Endothelial cell of umbilical vein (primary cell): ENCODE measurements around the gene SYNM. TPM values are rescaled to one million over a fixed set of nuclear protein-coding genes. Genes with fewer than 3 reads are reported as not detected.
"Not testable (repeated sequence)": the region's sequence is repeated elsewhere in the genome, so short reads cannot be mapped to it uniquely, and the experiment has no call there.

Experiments used
- BruUV-seq: library from RNA; stranded (reverse); fragments of 400-500 nt; replicated peaks from 2 replicates; lab custom pipeline; 2021; lab: Mats Ljungman, UMichigan
- CTCF ChIA-PET: fragments of 300-600, 350-600 bp; sonication (Branson Sonifier 250); formaldehyde crosslinking; loops from one replicate; lab custom pipeline; 2021; ENCODE audit warnings: antibody characterized with exemption, inconsistent platforms; lab: Charles Lee
- POLR2A ChIA-PET: fragments of 300-600, 350-600 bp; sonication (Branson Sonifier 250); formaldehyde crosslinking; loops from one replicate; lab custom pipeline; 2021; ENCODE audit warnings: antibody characterized with exemption, inconsistent platforms; lab: Charles Lee
- DNase-seq: peaks from one replicate; pipeline ENCODE4 v3.0.0-alpha.2; 2011; ENCODE audit warnings: low read depth, low spot score
- FAIRE-seq: peaks from 2 replicates; lab custom pipeline; 2011; peaks lifted over from hg19 to GRCh38; lab: Jason Lieb, UNC
- H2AFZ ChIP-seq: 2 replicates; pipeline ENCODE4 v1.6.0; 2012; ENCODE audit warnings: low read depth, low read length, control low read depth, inconsistent platforms
- H3K27ac ChIP-seq: 2 replicates; pipeline ENCODE4 v1.5.1; 2011; ENCODE audit warnings: low read depth, mild to moderate bottlenecking, control low read depth, low read length, moderate library complexity; ENCODE audit not compliant: insufficient read depth
- H3K27me3 ChIP-seq, 2 experiments: 2 replicates each; pipeline versions ENCODE4 v1.6.0 to v1.6.1; 2011; ENCODE audit warnings: low read length in 2 of 2, mixed read lengths in 1 of 2; ENCODE audit not compliant: control insufficient read depth in 2 of 2, insufficient read depth in 2 of 2
- H3K36me3 ChIP-seq, 2 experiments: 2 replicates in 1 of 2; 3 replicates in 1 of 2; pipeline ENCODE4 v1.5.1; 2011; ENCODE audit warnings: low read length in 2 of 2, mild to moderate bottlenecking in 1 of 2, moderate library complexity in 1 of 2; ENCODE audit not compliant: control insufficient read depth in 2 of 2, insufficient read depth in 2 of 2; ENCODE audit errors: extremely low read depth in 1 of 2
- H3K4me1 ChIP-seq: 3 replicates; pipeline ENCODE4 v1.5.1; 2011; ENCODE audit warnings: mild to moderate bottlenecking, low read length; ENCODE audit not compliant: control insufficient read depth, insufficient read depth; ENCODE audit errors: extremely low read depth
- H3K4me2 ChIP-seq: 2 replicates; pipeline ENCODE4 v1.6.1; 2011; ENCODE audit warnings: low read length, control low read depth, mixed read lengths; ENCODE audit not compliant: insufficient read depth
- H3K4me3 ChIP-seq, 3 experiments: fragments of 200-600 bp in 1 of 3; sonication (generic), shearing (Covaris generic) in 1 of 3; replicated peaks in 1 of 3; 2 replicates each; pipeline ENCODE4 v1.5.1; 2011 to 2016; ENCODE audit warnings: control low read depth in 3 of 3, low read length in 3 of 3, mild to moderate bottlenecking in 2 of 3, inconsistent platforms in 1 of 3, low read depth in 1 of 3, moderate library complexity in 1 of 3; ENCODE audit not compliant: insufficient read depth in 1 of 3
- H3K79me2 ChIP-seq: 2 replicates; pipeline ENCODE4 v1.6.0; 2012; ENCODE audit warnings: low read length, inconsistent platforms; ENCODE audit not compliant: control insufficient read depth, insufficient read depth
- H3K9ac ChIP-seq: replicated peaks from 2 replicates; pipeline ENCODE3; 2011; ENCODE audit warnings: low read length, control low read depth; ENCODE audit not compliant: insufficient read depth; ENCODE audit errors: extremely low read depth
- H3K9me1 ChIP-seq: replicated peaks from 3 replicates; pipeline ENCODE4 v1.6.0; 2011; ENCODE audit warnings: mild to moderate bottlenecking, low read length; ENCODE audit not compliant: control insufficient read depth, insufficient read depth; ENCODE audit errors: extremely low read depth
- H3K9me3 ChIP-seq: replicated peaks from 2 replicates; pipeline ENCODE4 v1.5.1; 2012; ENCODE audit warnings: low read length, inconsistent platforms; ENCODE audit not compliant: control insufficient read depth, insufficient read depth
- H4K20me1 ChIP-seq: replicated peaks from 2 replicates; pipeline ENCODE3; 2011; ENCODE audit warnings: mild to moderate bottlenecking, low read length; ENCODE audit not compliant: control insufficient read depth, insufficient read depth; ENCODE audit errors: extremely low read depth
- CTCF ChIP-seq, 2 donors: IDR thresholded peaks; 1 replicate in 1 of 2; 2 replicates in 1 of 2; pipeline ENCODE4 v1.5.1; 2011; ENCODE audit warnings: low read length in 2 of 2, mild to moderate bottlenecking in 2 of 2, moderate library complexity in 2 of 2, control low read depth in 1 of 2, inconsistent platforms in 1 of 2, low read depth in 1 of 2; ENCODE audit not compliant: insufficient read depth in 1 of 2; ENCODE audit errors: extremely low read depth in 1 of 2
- EZH2 ChIP-seq: IDR thresholded peaks from 2 replicates; pipeline ENCODE4 v1.6.1; 2012; ENCODE audit warnings: borderline replicate concordance, low read depth, mild to moderate bottlenecking, moderate library complexity, low read length, inconsistent platforms; ENCODE audit not compliant: severe bottlenecking
- FOS ChIP-seq: IDR thresholded peaks from 2 replicates; pipeline ENCODE4 v1.6.1; 2011; ENCODE audit warnings: mild to moderate bottlenecking, low read length, moderate library complexity, borderline replicate concordance; ENCODE audit not compliant: insufficient read depth
- dilution Hi-C: fragments of 300-500 bp; cut with MboI; formaldehyde crosslinking; loops from one replicate; pipeline ENCODE4 v1.15.0; 2019; ENCODE audit warnings: low sequenced_read_pairs; ENCODE audit not compliant: extremely low pct_ligation_motif_present
- intact Hi-C: fragments of 100-400 bp; cut with micrococcal nuclease; formaldehyde crosslinking; loops from one replicate; pipeline ENCODE4 v1.10.0; 2022
- polyA plus RNA-seq, 4 experiments: library from polyadenylated mRNA; depleted of rRNA in 3 of 4; stranded (reverse) in 3 of 4; unstranded in 1 of 4; fragments of >200 nt; gene quantifications; 2 replicates each; pipeline versions ENCODE4 v1.2.1 to v1.2.3, GENCODE V29; 2011 to 2012; ENCODE audit warnings: missing spikeins in 1 of 4
- total RNA-seq: library from RNA; stranded (reverse); gene quantifications from 2 replicates; pipeline ENCODE4 v1.2.3, GENCODE V29; 2021

The SYNM gene
- total and polyA plus RNA-seq, 2 donors (not counting 3 experiments of a cell fraction or from before 2014, with no cell fraction given): 3.7 to 10.2 TPM

- no peak for DNase-seq
- no peak for FAIRE-seq
- BruUV-seq: no TSS peak
- no peaks in the 10 kb centered on the region for H3K9me1 ChIP-seq
- H3K4me2 ChIP-seq: no peak overlapping the region
- H3K4me1 ChIP-seq: peaks cover 7% of the 10 kb centered on the region
- no peaks in the 10 kb centered on the region for H3K27me3 ChIP-seq
- intact Hi-C loops (no loop called here), dilution Hi-C loops (no loop called here)
- CTCF ChIA-PET: interaction anchor here (0.7 to 3.2 kb wide), 3 partner anchors 10 to 99 kb away, joined by 3 to 17 read pairs (median 6); no protein-coding TSS in a partner anchor
- no peaks in the 10 kb centered on the region for H3K9me3 ChIP-seq
- H4K20me1 ChIP-seq: no peaks in the 10 kb centered on the region
- no peaks in the 10 kb centered on the region for H3K79me2 ChIP-seq
- POLR2A ChIA-PET: no interaction called here
- TF ChIP-seq EZH2: no peak
- TF ChIP-seq FOS: no peak
- no peak for TF ChIP-seq CTCF (IDR thresholded peaks at IDR 0.05; ENCODE audit: extremely low read depth in 1 of 2, insufficient read depth in 1 of 2, low read depth in 1 of 2, low read length in 2 of 2)
- peaks cover 0 to 2% of the 10 kb centered on the region in 2 experiments for H3K36me3 ChIP-seq
- no peak overlapping the region for H3K9ac ChIP-seq
- H3K4me3 ChIP-seq: no peak overlapping the region
- no peak overlapping the region for H3K27ac ChIP-seq
- no peak overlapping the region for H2AFZ ChIP-seq
Measured at GRCh38 chr15:99110581-99111320, 5.9 kb downstream of the SYNM start.

DNA sequence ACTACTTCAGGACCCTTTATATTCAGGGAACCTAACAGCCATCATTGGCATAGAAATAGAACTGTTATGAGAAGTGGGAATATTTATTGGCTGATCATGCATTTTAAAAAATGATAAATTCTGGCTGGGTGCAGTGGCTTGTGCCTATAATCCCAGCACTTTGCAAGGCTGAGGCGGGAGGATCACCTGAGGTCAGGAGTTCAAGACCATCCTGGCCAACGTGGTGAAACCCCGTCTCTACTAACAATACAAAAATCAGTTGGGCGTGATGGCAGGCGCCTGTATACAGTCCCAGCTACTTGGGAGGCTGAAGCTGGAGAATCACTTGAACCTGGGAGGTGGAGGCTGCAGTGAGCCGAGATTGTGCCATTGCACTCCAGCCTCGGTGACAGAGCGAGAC is 6.8 kb downstream of the SYNM start:
- H4K20me1 ChIP-seq, H3K9me3 ChIP-seq, H3K36me3 ChIP-seq, H3K4me1 ChIP-seq, H3K4me2 ChIP-seq, H3K4me3 ChIP-seq, BruUV-seq, FAIRE-seq, H3K79me2 ChIP-seq, H3K27ac ChIP-seq, H3K9me1 ChIP-seq, H2AFZ ChIP-seq, H3K9ac ChIP-seq, dilution Hi-C loops, POLR2A ChIA-PET, intact Hi-C loops, DNase-seq, H3K27me3 ChIP-seq: not testable (repeated sequence)
- CTCF ChIA-PET: interaction anchor here (3.2 kb wide), 1 partner anchor 11 kb away, joined by 17 read pairs; no protein-coding TSS in a partner anchor
